AG04450 (cell line): Measurements from ENCODE around the gene GPR4. TPM values are rescaled to one million over a fixed set of nuclear protein-coding genes. Genes with fewer than 3 reads are reported as not detected.

Source experiments
- CTCF ChIA-PET: fragments of 300-600, 350-600 bp; formaldehyde crosslinking; extraction: SDS; loops from one replicate; lab custom pipeline; 2022; ENCODE audit warnings: antibody characterized with exemption, inconsistent platforms; lab: Charles Lee
- POLR2A ChIA-PET: fragments of 350-600 bp; formaldehyde crosslinking; extraction: SDS; loops from one replicate; lab custom pipeline; 2021; ENCODE audit warnings: antibody characterized with exemption, inconsistent platforms; lab: Yijun Ruan, JAX
- DNase-seq: peaks from one replicate; pipeline ENCODE4 v3.0.0-alpha.2; 2011; ENCODE audit warnings: low read depth, low spot score
- H3K27ac ChIP-seq: one replicate; pipeline ENCODE4 v1.5.1; 2012; ENCODE audit warnings: low read depth, low read length, control low read depth
- H3K27me3 ChIP-seq: one replicate; pipeline ENCODE4 v1.6.0; 2012; ENCODE audit warnings: low read length; ENCODE audit not compliant: control insufficient read depth, insufficient read depth
- H3K4me3 ChIP-seq: 2 replicates; pipeline ENCODE4 v1.5.1; 2011; ENCODE audit warnings: mild to moderate bottlenecking, low read depth, low read length, control low read depth
- H3K9me3 ChIP-seq: 2 replicates; pipeline ENCODE4 v1.5.1; 2012; ENCODE audit warnings: low read length; ENCODE audit not compliant: control insufficient read depth, insufficient read depth
- polyA plus RNA-seq: library from polyadenylated mRNA; depleted of rRNA; stranded (reverse); fragments of >200 nt; gene quantifications from 2 replicates; pipeline ENCODE4 v1.2.3, GENCODE V29; 2011
- TF ChIP-seq, protein P1 (sequence below): IDR thresholded peaks from 2 replicates; pipeline ENCODE4 v1.5.1; 2011; ENCODE audit warnings: low read depth, low read length, control low read depth, inconsistent platforms

Gene GPR4
- polyA plus RNA-seq, 1 experiment = not detected

DNA sequence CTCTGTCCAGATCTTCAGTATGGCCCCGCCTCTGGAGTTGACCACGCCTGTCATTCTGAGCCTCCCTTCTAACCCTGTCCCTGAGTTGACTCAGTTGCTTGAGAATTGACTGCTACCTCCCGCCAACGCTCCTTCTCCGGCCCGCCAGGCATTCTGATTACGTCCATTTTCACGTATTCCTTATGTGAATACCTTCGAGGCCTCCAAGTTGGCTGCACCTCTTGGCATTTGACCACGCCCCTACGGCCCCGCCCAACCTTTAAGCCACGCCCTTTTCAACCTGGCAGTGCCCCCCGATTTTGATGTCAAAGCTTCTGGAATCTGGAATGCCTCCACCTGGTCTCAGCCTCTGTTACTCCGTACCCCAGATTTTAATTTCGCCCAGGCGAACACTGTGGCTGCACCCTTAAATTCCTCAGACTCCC is 38.8 kb upstream of the GPR4 start:
- ChIA-PET CTCF (interaction anchor here (2.0 to 3.3 kb wide), 4 partner anchors 27 to 155 kb away, joined by 6 to 25 read pairs (median 14); no protein-coding TSS in a partner anchor), POLR2A (interaction anchor here (0.6 to 1.6 kb wide), 4 partner anchors 9 to 111 kb away, joined by 3 to 11 read pairs (median 3); partner anchors contain the start of gene OPA3)
- no peak for DNase-seq
- TF ChIP-seq, protein P1, sequence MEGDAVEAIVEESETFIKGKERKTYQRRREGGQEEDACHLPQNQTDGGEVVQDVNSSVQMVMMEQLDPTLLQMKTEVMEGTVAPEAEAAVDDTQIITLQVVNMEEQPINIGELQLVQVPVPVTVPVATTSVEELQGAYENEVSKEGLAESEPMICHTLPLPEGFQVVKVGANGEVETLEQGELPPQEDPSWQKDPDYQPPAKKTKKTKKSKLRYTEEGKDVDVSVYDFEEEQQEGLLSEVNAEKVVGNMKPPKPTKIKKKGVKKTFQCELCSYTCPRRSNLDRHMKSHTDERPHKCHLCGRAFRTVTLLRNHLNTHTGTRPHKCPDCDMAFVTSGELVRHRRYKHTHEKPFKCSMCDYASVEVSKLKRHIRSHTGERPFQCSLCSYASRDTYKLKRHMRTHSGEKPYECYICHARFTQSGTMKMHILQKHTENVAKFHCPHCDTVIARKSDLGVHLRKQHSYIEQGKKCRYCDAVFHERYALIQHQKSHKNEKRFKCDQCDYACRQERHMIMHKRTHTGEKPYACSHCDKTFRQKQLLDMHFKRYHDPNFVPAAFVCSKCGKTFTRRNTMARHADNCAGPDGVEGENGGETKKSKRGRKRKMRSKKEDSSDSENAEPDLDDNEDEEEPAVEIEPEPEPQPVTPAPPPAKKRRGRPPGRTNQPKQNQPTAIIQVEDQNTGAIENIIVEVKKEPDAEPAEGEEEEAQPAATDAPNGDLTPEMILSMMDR = no peak
- Histone ChIP-seq H3K27me3 (no peaks in the 10 kb centered on the region), H3K4me3 (no peak overlapping the region), H3K27ac (peak overlapping the region; percentile 31), H3K9me3 (no peaks in the 10 kb centered on the region; the same call in 1 of the 2 replicates)

DNA sequence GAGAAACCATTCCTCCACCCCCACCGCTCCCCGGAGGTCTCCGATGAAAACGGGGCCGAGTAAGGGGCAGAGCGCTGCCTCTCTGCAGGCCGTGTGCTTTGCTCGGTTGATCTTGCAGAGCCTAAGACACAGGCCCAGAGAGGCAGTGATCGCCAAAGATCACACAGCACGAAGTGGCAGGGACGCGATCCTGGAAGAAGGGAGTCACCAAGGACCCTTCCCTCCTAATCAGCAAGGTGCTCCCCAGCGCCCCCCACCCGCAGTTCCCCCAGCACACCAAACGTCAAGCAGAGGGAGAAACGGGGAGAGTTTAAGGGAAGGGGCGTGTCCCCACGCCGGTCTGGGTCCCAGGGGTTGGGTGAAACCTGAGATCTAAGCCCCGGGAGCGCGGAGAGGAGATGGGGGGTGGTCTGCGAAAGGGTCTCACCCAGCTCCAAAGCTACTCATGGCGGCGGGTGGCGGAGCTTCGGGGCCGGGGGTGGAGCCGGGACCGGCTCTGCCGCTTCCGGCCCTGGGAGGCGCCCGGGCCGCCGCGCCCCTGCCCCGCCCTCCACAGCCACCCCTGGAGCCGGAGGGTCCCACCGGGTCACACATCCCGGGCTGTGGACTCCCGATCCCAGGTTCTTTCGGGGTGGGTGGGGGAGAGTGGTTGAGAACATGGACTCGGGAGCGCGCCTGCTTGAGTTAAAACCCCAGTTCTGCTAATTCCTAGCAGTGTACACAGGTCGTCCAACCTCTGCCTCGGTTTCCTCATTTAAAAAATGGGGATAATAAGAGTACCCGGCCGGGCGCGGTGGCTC is 37.1 kb upstream of the GPR4 start, which contains the start of gene EML2:
EML2 (minus strand) TSS at position 468 of the 800 bp plus-strand sequence; CDS start at position 447, 21 bp downstream.
- Histone ChIP-seq H3K9me3 (no peaks in the 10 kb centered on the region; the same call in 1 of the 2 replicates), H3K27ac (peak within 1 kb of the TSS; percentile 11), H3K4me3 (peak within 1 kb of the TSS; percentile 79), H3K27me3 (no peaks in the 10 kb centered on the region)
- TF ChIP-seq, protein P1 = peak; percentile 34; the same call in 1 of the 2 replicates
- ChIA-PET POLR2A (interaction anchor here (0.6 to 0.8 kb wide), 2 partner anchors 8 to 12 kb away, joined by 5 to 7 read pairs; no protein-coding TSS in a partner anchor), CTCF (no interaction called here)
- DNase-seq = no peak

DNA sequence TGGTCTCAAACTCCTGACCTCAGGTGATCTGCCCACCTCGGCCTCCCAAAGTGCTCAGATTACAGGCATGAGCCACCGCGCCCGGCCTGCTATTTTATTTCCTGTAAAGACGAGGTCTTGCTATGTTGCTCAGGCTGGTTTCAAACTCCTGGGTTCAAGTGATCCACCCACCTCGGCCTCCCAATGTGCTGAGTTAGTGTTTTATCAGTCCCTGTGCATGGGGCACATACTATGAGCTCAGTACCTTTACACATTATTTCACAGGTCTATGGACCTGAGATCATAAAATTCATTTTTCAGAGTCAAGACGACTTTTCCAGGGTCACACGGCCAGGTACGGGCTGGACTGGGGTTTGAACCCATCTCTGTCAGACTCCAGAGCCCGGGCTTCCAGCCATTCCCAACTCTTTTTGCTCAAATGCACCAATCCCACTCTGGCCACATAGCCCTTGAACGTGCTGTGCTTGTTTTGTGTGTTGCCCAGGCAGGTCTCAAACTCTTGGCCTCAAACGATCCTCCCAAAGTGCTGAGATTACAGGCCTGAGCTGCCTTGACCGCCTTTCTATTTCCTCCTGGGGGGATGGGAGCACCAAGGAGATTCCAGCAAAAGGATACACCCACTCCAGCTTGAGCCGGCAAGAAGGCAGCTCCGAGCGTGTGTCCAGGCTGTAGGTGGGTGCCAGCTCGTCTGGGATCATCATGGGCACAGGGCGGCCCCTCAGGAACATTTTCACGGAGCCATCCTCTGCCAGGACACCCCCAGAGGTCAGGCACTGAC is 36.1 kb upstream of the GPR4 start:
- CTCF ChIA-PET = interaction anchor here (0.6 to 1.1 kb wide), 3 partner anchors 31 to 198 kb away, joined by 3 read pairs; no protein-coding TSS in a partner anchor
- TF ChIP-seq, protein P1 = no peak
- Histone ChIP-seq H3K27ac (peak overlapping the region; percentile 11), H3K27me3 (no peaks in the 10 kb centered on the region), H3K4me3 (peak overlapping the region; percentile 79), H3K9me3 (no peaks in the 10 kb centered on the region; the same call in 1 of the 2 replicates)
- POLR2A ChIA-PET = interaction anchor here (0.6 kb wide), 2 partner anchors 7 to 11 kb away, joined by 4 to 5 read pairs; no protein-coding TSS in a partner anchor
- no peak for DNase-seq

GRCh38 chr19:45636902-45637301 is 34.9 kb upstream of the GPR4 start:
- POLR2A ChIA-PET = no interaction called here
- TF ChIP-seq, protein P1 = no peak
- Histone ChIP-seq H3K4me3 (no peak overlapping the region), H3K27me3 (no peaks in the 10 kb centered on the region), H3K27ac (no peak overlapping the region), H3K9me3 (no peaks in the 10 kb centered on the region; the same call in 1 of the 2 replicates)
- no peak for DNase-seq
- CTCF ChIA-PET = no interaction called here
